ENCODE data around the gene SETBP1.

SETBP1 gene

DNA sequence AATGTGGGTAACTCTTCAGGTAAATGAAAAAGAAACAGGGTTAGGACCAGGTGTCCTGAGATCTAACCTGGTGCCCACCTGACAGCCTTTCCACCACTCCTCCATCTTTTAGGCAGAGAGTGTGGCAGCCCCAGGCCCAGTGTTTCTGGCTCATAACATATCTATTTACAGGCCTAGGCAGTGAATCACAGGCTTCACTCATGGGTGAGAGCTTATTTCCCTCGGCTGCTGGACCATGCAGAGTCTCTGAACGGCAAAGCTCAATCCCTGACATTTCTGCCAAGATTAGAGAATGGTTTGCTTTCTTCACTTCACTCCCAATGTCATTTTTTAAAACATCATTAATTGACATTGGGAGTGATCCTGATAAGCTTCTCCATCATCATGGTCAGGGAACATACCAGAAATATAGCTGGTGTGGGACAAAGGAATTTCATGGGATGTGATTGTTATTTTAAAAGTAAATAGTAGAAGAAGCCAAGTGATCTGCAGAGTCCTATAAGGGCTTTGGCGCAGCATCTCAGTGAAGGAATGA, 323.9 kb downstream of the SETBP1 start:
- Histone ChIP-seq H3K4me3 (ENCODE audit: low read depth, low read length) (no peak overlapping the region), H2AK5ac (ENCODE audit: low read length) (no peak overlapping the region), H3K79me1 (ENCODE audit: low read length) (peaks cover 4% of the 10 kb centered on the region), H2BK12ac (ENCODE audit: low read length) (no peak overlapping the region), H3K9ac (ENCODE audit: low read length) (no peak overlapping the region), H3K27ac (ENCODE audit: low read depth, low read length) (no peak overlapping the region), H3K79me2 (ENCODE audit: control insufficient read depth, insufficient read depth, low read length, poor library complexity) (peaks cover 2% of the 10 kb centered on the region), H4K91ac (ENCODE audit: low read depth, low read length) (no peak overlapping the region), H3K27me3 (ENCODE audit: insufficient read depth, low read length) (no peaks in the 10 kb centered on the region), H3K9me3 (ENCODE audit: insufficient read depth, low read depth, low read length) (no peaks in the 10 kb centered on the region), H3K36me3 (ENCODE audit: control insufficient read depth in 1 of 2, insufficient read depth in 2 of 2, low read length in 2 of 2) (no peaks in the 10 kb centered on the region), H2BK120ac (ENCODE audit: insufficient read depth, low read length, poor library complexity) (no peak overlapping the region), H3K4me1 (ENCODE audit: control insufficient read depth in 1 of 2, insufficient read depth in 2 of 2, low read length in 2 of 2) (peaks cover 6% of the 10 kb centered on the region in 2 experiments), H3K14ac (ENCODE audit: low read length) (no peak overlapping the region), H2BK5ac (ENCODE audit: low read depth, low read length, poor library complexity) (no peak overlapping the region), H3K18ac (ENCODE audit: low read length) (no peak overlapping the region), H3K4me2 (ENCODE audit: low read length) (no peak overlapping the region), H3K4ac (ENCODE audit: low read depth, low read length) (no peak overlapping the region), H3K23ac (ENCODE audit: low read length) (no peak overlapping the region), H4K12ac (ENCODE audit: low read depth, low read length) (no peak overlapping the region), H4K8ac (ENCODE audit: low read depth, low read length) (no peak overlapping the region), H2AFZ (ENCODE audit: insufficient read depth, low read length, poor library complexity) (no peak overlapping the region)
- DNase-seq = peak; percentile 16 to 29
- no CpG with 5 or more reads among the region's 3 CpGs for WGBS (ENCODE audit: extremely low coverage, insufficient coverage, insufficient read length)

DNA sequence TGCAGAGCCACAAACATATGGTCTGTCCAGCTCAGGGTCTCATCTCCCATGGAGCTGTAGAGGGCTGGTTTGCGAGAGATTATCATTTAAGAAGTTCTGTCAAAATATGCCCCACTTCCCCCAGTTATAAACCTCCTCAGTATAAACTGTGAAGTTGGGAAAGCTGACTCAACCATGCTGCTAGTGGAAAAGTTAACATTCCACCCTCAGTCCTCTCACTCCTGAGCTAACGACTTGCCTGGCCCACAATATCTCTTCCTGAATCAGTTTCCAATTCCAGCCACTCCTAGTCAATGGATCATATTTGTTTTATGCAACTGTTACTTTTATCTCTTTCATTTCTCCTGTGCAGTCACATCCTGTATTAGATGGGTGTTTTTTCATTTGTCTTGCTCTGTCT, 326.2 kb downstream of the SETBP1 start:
- no peak overlapping the region for H3K23ac ChIP-seq (ENCODE audit: low read length)
- H3K27ac ChIP-seq (ENCODE audit: low read depth, low read length) = no peak overlapping the region
- no CpG with 5 or more reads among the region's 2 CpGs for WGBS (ENCODE audit: extremely low coverage, insufficient coverage, insufficient read length)
- no peaks in the 10 kb centered on the region for H3K27me3 ChIP-seq (ENCODE audit: insufficient read depth, low read length)
- H3K9me3 ChIP-seq (ENCODE audit: insufficient read depth, low read depth, low read length) = no peaks in the 10 kb centered on the region
- H3K18ac ChIP-seq (ENCODE audit: low read length) = no peak overlapping the region
- no peak overlapping the region for H2BK12ac ChIP-seq (ENCODE audit: low read length)
- H2AK5ac ChIP-seq (ENCODE audit: low read length) = no peak overlapping the region
- H3K79me1 ChIP-seq (ENCODE audit: low read length) = peaks cover 2% of the 10 kb centered on the region
- no peak overlapping the region for H4K91ac ChIP-seq (ENCODE audit: low read depth, low read length)
- no peak overlapping the region for H2BK120ac ChIP-seq (ENCODE audit: insufficient read depth, low read length, poor library complexity)
- H4K8ac ChIP-seq (ENCODE audit: low read depth, low read length) = no peak overlapping the region
- H4K12ac ChIP-seq (ENCODE audit: low read depth, low read length) = no peak overlapping the region
- H3K79me2 ChIP-seq (ENCODE audit: control insufficient read depth, insufficient read depth, low read length, poor library complexity) = peaks cover 2% of the 10 kb centered on the region
- no peaks in the 10 kb centered on the region for H3K36me3 ChIP-seq (ENCODE audit: control insufficient read depth in 1 of 2, insufficient read depth in 2 of 2, low read length in 2 of 2)
- no peak overlapping the region for H2AFZ ChIP-seq (ENCODE audit: insufficient read depth, low read length, poor library complexity)
- H3K4ac ChIP-seq (ENCODE audit: low read depth, low read length) = no peak overlapping the region
- peaks cover 6 to 9% of the 10 kb centered on the region in 2 experiments for H3K4me1 ChIP-seq (ENCODE audit: control insufficient read depth in 1 of 2, insufficient read depth in 2 of 2, low read length in 2 of 2)
- no peak overlapping the region for H3K9ac ChIP-seq (ENCODE audit: low read length)
- H3K4me2 ChIP-seq (ENCODE audit: low read length) = no peak overlapping the region
- no peak overlapping the region for H2BK5ac ChIP-seq (ENCODE audit: low read depth, low read length, poor library complexity)
- no peak overlapping the region for H3K14ac ChIP-seq (ENCODE audit: low read length)
- H3K4me3 ChIP-seq (ENCODE audit: low read depth, low read length) = no peak overlapping the region
- no peak for DNase-seq

DNA sequence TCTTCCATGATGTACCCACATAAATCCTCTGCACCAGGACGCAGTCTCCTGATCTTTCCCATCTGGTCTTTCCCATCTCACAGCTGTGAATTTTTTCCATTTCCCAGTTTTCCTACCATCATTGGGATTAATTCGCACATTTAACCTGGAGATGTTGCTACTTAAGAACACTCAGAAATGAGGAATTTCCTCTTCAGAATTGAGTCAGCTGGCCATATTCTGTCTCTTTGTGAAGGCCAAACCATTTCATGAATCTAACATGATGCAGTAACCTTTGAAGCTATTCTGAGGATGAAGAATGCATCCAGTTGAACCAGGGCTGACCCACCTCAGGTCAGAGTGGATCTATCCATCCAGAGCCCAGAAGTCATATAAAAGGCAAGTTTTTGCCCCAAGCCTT, 326.8 kb downstream of the SETBP1 start:
- H3K18ac ChIP-seq (ENCODE audit: low read length) = no peak overlapping the region
- H3K4ac ChIP-seq (ENCODE audit: low read depth, low read length) = no peak overlapping the region
- no peak overlapping the region for H3K27ac ChIP-seq (ENCODE audit: low read depth, low read length)
- H3K4me1 ChIP-seq (ENCODE audit: control insufficient read depth in 1 of 2, insufficient read depth in 2 of 2, low read length in 2 of 2) = peaks cover 7 to 9% of the 10 kb centered on the region in 2 experiments
- no peak overlapping the region for H4K91ac ChIP-seq (ENCODE audit: low read depth, low read length)
- H2BK120ac ChIP-seq (ENCODE audit: insufficient read depth, low read length, poor library complexity) = no peak overlapping the region
- H3K79me1 ChIP-seq (ENCODE audit: low read length) = peaks cover under 1% of the 10 kb centered on the region
- H4K12ac ChIP-seq (ENCODE audit: low read depth, low read length) = no peak overlapping the region
- H2BK12ac ChIP-seq (ENCODE audit: low read length) = no peak overlapping the region
- H3K9ac ChIP-seq (ENCODE audit: low read length) = no peak overlapping the region
- no peak overlapping the region for H3K4me2 ChIP-seq (ENCODE audit: low read length)
- H2AFZ ChIP-seq (ENCODE audit: insufficient read depth, low read length, poor library complexity) = no peak overlapping the region
- no peak for DNase-seq
- no peak overlapping the region for H3K23ac ChIP-seq (ENCODE audit: low read length)
- peaks cover 2% of the 10 kb centered on the region for H3K79me2 ChIP-seq (ENCODE audit: control insufficient read depth, insufficient read depth, low read length, poor library complexity)
- H3K9me3 ChIP-seq (ENCODE audit: insufficient read depth, low read depth, low read length) = no peaks in the 10 kb centered on the region
- no CpG with 5 or more reads among the region's 2 CpGs for whole genome bisulfite sequencing (ENCODE audit: extremely low coverage, insufficient coverage, insufficient read length)
- H3K27me3 ChIP-seq (ENCODE audit: insufficient read depth, low read length) = no peaks in the 10 kb centered on the region
- no peak overlapping the region for H4K8ac ChIP-seq (ENCODE audit: low read depth, low read length)
- H2BK5ac ChIP-seq (ENCODE audit: low read depth, low read length, poor library complexity) = no peak overlapping the region
- no peaks in the 10 kb centered on the region for H3K36me3 ChIP-seq (ENCODE audit: control insufficient read depth in 1 of 2, insufficient read depth in 2 of 2, low read length in 2 of 2)
- H3K14ac ChIP-seq (ENCODE audit: low read length) = no peak overlapping the region
- no peak overlapping the region for H3K4me3 ChIP-seq (ENCODE audit: low read depth, low read length)
- no peak overlapping the region for H2AK5ac ChIP-seq (ENCODE audit: low read length)

DNA sequence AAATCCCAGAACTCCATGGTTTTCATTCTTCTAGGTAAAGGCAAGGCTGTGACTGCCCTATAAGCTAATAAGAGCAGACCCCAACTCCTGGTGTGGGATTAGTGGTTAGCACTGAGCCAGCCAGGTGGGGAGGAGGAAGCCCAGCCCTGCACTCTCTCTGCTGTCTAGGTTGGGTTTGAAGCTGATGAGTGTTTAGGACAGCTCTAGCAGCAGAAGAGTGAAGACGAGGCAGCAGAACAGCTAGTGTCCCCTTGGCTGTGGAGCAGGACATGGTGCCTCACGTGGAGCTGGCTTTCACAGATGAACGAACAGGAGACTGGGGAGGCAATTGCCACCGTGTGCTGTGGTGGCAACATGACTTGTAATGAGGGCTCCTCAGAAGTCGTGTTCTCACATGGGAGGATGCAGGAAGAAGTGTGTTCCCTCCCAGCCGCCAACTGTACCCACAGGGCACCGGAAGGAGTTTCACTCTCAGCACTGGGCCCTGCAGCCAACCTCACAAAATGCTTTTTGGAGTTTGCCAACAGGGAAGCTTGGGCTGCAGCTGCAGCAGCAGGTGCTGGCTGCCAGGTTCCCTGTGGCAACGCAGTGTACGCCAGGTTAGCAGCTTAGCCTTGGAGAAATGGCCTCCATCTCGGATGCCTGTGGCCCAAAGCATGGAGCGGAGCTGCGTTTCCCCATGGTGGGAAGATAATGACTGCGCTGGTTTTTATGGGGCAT, 328.2 kb downstream of the SETBP1 start:
- H3K27me3 ChIP-seq (ENCODE audit: insufficient read depth, low read length) = no peaks in the 10 kb centered on the region
- H3K14ac ChIP-seq (ENCODE audit: low read length) = no peak overlapping the region
- no peaks in the 10 kb centered on the region for H3K9me3 ChIP-seq (ENCODE audit: insufficient read depth, low read depth, low read length)
- no CpG with 5 or more reads among the region's 13 CpGs for WGBS (ENCODE audit: extremely low coverage, insufficient coverage, insufficient read length)
- H3K4me2 ChIP-seq (ENCODE audit: low read length) = no peak overlapping the region
- no peak overlapping the region for H2BK120ac ChIP-seq (ENCODE audit: insufficient read depth, low read length, poor library complexity)
- no peaks in the 10 kb centered on the region for H3K36me3 ChIP-seq (ENCODE audit: control insufficient read depth in 1 of 2, insufficient read depth in 2 of 2, low read length in 2 of 2)
- no peak overlapping the region for H3K9ac ChIP-seq (ENCODE audit: low read length)
- peaks cover 2% of the 10 kb centered on the region for H3K79me2 ChIP-seq (ENCODE audit: control insufficient read depth, insufficient read depth, low read length, poor library complexity)
- no peak overlapping the region for H3K27ac ChIP-seq (ENCODE audit: low read depth, low read length)
- no peak overlapping the region for H3K4ac ChIP-seq (ENCODE audit: low read depth, low read length)
- peak overlapping the region; percentile 4 for H3K23ac ChIP-seq (ENCODE audit: low read length)
- no peak overlapping the region for H2AK5ac ChIP-seq (ENCODE audit: low read length)
- no peak overlapping the region for H4K91ac ChIP-seq (ENCODE audit: low read depth, low read length)
- DNase-seq = no peak
- H4K12ac ChIP-seq (ENCODE audit: low read depth, low read length) = no peak overlapping the region
- H2BK12ac ChIP-seq (ENCODE audit: low read length) = no peak overlapping the region
- H2AFZ ChIP-seq (ENCODE audit: insufficient read depth, low read length, poor library complexity) = no peak overlapping the region
- H3K4me1 ChIP-seq (ENCODE audit: control insufficient read depth in 1 of 2, insufficient read depth in 2 of 2, low read length in 2 of 2) = peaks cover 7 to 11% of the 10 kb centered on the region in 2 experiments
- no peak overlapping the region for H2BK5ac ChIP-seq (ENCODE audit: low read depth, low read length, poor library complexity)
- no peak overlapping the region for H4K8ac ChIP-seq (ENCODE audit: low read depth, low read length)
- no peak overlapping the region for H3K4me3 ChIP-seq (ENCODE audit: low read depth, low read length)
- H3K18ac ChIP-seq (ENCODE audit: low read length) = peak overlapping the region; percentile 22
- no peaks in the 10 kb centered on the region for H3K79me1 ChIP-seq (ENCODE audit: low read length)
